HUDEP-2 (cell line): Measurements from ENCODE around the gene HOXB8.
A peak's percentile ranks its signal among the peaks of the same experiment; 100 is the strongest.

Experiments used
- DNase-seq, 76 experiments: peaks; one replicate each; lab custom pipeline; 2025; ENCODE audit not compliant: unreplicated experiment in 76 of 76; lab: John Stamatoyannopoulos, UW

The HOXB8 gene

DNA sequence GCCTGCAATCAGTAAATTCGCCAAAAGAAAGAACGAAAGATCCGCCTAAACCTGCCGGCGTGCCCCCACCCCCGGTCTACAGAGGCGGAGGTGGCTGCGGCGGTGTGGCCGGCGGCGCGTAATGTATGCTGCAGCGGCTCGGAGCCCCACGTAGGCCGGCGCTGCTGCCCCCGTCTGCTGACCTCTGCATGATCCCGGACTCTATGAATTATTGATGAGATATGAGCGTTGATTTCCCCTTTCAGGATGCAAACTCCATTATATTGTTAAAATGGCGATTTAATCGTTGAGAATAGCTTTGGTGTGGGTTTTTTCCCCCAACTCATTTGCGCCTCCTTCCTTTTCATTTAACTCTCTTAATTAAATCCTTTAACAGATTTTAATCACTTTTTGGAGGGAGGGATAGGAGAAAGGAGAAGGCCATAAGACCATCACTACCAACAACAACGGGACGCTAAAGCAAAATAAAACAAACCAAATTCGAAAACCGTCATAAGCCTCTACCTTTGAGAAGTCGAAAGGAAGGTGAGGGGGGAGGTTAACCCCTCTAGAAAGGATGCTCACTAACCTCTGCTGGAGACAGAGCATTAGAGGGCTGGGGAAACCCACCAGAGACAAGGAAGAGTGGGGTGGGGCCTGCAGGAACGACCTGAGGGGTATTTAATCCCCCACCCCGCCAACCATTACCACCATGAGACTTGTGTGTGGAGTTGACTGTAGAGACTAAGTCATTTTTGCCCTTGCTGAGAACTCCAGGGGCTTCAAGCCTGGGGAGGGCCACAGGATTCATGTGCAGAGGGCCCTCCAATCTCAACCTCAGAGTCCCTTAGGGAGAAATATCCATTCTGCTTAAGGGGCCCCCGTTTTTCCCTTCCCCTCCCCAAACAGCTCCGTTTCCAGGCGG lies 28.5 kb downstream of the HOXB8 start:
- DNase-seq = no peak

DNA sequence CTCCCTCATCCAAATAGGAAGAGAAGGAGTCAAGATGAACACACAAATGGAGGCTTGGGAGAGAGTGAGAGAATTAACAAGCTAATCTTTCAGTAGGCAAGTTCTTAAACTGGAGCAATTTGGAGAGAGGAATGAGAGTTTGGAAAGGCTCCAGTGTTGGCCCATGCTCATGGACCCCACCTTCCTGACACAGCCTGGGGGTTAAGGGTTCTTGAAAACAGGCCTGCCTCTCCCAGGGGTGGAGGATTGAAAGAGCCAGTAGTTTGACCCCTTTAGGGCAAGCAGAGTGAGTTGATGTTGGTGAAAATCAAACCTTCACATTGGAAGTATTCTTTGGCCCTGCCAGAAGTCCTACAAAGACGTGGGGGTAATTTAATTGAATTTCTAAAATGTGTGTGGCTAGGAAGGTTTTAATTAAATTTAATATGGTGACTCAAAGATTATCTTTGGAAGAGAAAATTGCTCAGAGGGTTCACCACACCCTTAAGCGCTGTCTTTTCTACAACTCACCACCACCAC lies 30.8 kb downstream of the HOXB8 start:
- no peak for DNase-seq

DNA sequence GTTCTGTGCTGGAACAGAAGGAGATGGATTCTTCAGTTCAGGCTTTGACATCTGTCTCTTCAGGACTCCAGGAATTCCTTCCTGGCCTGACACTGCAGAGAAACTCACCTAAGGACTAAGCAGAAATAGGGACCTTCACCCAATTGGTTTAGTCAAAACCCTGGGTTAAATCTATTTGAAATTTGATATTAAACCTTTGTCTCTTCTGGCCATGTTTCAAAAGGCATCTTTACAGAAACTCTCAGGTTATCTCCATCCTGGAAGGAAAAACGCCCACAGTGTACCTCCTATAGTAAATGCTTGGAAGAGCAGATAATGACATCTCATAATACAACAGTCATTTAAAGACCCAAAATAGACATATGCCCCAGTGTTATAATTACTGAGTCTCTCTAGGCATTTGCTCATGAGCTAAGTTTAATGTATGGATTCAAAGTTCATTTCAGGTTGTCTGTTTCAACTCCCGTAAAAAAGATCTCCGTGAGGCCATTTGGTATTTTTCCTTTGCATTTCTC lies 31.3 kb downstream of the HOXB8 start:
- no peak for DNase-seq

DNA sequence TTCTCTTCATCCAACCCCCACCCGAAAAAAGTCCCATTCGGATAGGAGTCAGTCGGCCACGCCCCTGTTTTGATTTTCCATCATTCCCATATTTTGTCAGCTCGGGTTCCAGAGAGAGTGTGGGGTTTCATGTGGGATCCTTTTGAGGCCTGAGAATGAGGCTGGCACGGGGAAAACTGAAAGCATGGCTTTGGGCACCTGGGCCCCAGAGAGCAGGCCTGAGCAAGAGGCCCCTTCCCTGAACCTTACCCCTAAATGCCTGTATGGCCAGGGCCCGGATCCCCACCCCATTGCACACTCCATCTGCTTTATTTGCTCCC lies 32.4 kb downstream of the HOXB8 start:
- DNase-seq = no peak

DNA sequence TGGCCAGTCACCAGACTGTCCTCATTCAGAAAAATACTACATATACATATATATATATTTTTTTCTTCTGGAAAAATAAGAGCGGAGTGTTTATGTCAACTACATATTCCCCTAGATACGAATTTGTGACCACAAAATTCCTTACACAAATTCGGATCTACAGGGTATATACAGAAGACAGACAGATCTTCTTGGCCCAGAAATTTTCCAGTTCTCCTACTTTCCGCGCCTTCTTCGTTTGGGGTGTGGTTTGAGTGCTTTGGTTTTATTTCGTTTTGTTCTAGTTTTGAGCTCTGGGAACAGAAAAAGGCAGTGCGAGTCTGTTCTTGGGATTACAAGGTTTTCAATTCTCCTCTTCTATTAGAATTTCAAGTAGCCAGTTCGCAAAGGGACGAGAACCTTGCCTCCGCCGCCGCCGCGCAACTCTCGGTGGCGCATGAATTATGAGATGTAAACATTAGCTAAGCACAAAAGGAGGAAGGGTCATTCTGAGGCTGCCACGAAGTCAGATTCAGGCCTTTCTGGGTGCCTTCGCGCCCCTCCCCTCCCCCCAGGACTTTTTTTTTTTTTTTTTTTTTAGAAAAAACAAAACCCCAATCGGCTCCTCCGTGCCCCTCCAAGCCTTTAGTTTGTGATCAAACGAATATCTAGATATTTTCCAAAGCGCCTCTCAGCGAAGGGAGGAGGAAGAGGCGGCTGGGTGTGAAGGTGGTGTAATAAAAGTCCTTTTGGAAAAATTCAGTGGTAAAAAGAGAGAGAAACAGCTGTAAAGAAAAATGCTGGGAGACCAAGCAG lies 35.1 kb downstream of the HOXB8 start:
- DNase-seq = no peak

DNA sequence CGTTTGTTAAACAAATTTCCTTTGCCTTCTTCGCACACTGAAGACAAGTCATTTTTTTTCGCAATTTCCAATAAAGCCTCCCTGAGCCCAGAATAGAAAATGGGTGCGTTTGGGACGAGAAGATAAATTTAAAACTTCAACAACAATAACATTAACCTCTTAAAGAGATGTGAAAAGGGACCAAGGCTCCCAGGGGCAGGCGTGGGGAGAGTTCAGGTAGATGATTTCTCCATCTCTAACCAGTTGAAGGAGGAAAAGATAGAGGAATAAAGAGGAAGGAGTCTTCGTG lies 35.7 kb downstream of the HOXB8 start:
- no peak for DNase-seq

DNA sequence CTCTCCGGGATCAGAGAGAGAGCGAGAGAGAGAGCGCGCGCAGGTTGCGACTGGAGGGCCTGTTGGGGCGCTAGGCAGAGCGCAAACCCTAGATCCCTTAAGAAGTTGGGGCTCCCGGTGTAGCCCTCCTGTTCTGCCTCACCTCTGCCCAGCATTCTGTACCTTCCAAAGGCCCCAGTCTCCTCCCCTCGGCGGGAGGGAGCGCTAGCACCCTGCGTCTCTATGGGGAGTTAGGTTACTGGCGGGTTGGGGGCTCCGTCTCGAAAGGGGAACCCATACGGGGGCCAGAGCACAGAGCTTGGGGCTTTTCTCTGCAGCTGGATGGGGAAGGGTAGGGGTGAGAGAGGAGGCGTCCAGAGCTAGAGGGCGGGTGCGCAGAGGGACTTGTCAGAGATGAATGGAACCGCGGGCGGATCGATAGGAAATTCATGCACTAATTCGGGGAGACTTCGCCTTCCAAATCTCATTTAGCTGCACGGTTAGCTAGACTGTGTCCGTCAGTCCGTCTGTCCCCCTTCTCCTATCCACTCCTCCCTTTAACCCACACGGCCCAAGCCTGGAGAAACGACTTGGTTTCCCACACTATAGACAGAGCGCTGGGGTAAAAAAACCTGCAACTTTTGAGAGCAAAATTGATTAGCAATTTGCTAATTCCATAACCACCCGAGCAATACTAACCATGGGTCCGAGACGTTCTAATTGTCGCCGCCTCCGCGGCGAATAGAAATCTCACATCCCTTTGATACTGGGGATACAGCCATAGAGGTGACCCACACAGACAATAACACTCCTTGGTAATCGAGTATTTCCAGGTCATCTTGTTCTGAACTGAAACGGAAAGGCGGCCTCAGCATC lies 36.2 kb downstream of the HOXB8 start:
- DNase-seq = peak in 4 of 76 experiments; percentile 11 to 60 (median 27)

DNA sequence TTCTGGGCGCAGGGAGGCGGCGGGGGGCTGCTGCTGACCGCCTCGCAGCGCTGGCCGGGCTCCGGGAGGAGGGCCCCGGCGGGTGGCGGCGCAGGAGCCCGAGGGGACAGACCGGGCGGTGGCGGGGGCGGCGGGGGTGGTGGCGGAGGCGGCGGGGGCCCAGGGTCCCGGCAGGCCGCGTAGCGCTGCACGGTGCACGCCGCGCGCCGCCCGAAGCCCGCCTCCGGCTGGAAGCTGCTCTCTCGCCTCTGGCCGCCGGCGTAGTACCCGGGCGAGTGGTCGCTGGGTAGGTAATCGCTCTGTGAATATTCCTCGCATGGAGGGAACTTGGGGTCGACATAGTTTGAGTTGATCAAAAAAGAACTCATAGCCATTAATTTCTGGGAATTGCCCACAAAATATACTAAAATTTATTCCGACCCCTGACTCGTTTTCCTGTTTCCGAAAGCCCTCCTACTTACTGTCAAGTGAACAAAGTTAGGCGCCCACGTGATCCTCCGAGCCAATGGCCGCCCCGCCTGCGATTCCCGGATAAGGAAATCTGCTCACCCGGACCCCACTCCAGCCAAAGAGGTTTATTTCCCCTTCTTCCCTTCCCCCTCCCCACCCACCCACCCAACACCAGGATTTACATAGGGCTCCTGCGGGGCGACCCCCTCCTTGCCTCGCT lies 37.0 kb downstream of the HOXB8 start, which contains the start of gene HOXB4:
Gene HOXB4 (minus strand): TSS at position 405 of the 670 bp plus-strand sequence. CDS start 31 bp downstream, at position 374.
- DNase-seq = peak in 72 of 76 experiments; percentile 14 to 86 (median 65)

DNA sequence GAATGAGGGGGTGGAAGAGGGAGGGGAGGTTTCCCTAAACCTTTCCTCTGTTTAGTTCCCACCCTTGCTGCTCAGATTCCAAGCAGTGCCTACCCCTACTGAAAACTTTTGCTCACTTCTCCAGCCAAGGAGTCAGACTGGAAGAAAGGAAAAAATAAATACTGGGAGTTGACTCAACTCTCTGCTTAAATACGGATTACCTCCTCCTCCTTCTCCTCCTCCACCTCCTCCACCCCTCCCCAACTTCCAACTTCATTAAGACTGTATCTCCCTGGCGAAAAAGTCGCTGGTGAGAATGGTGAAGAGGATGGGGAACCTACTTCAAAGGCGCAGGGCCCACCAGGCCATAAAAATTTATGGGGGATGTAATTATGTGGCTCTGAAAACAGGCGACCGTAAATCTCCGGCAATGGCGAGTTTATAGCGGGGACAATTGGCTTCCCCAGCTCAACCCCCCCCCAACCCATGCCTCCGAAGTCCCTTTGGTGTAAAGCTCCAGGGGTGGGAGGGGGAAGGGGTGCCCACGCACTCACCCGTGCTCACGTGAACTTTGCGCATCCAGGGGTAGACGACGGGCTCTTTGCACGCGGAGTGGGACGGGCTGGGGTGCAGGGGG lies 37.7 kb downstream of the HOXB8 start:
- DNase-seq = peak in 18 of 76 experiments; percentile 11 to 60 (median 26)

DNA sequence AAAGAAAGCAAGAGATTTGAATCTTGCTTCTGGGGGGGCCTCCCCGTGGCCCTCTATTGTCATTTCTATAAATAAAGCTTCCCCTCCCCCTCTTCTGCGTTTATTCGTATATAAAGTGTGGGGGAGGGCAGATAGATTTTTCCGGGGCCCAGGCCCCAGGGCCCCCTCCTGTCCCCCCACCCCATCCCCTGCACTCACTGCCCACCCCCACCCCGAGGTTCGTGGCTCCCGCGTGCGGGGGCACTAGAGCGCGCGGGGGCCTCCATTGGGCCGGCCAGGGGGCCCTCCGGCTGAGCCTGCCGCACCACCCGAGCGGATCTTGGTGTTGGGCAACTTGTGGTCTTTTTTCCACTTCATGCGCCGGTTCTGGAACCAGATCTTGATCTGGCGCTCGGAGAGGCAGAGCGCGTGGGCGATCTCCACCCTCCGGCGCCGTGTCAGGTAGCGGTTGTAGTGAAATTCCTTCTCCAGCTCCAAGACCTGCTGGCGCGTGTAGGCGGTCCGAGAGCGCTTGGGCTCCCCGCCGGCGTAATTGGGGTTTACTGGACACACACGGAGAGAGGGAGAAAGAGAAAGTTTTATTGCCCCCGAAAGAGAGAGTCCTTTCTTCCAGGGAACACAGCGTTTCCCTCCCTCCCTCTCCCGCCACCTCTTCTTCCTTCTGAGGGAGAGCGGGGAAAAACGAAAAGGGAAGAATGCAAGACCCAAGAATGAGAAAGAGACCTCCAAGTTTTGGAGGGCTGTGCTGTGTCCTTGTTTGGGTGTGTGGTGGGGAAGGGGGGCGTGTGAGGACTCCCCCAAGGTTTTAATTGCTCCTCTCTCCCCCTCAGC lies 38.4 kb downstream of the HOXB8 start:
- DNase-seq = peak in 63 of 76 experiments; percentile 9 to 73 (median 41)

DNA sequence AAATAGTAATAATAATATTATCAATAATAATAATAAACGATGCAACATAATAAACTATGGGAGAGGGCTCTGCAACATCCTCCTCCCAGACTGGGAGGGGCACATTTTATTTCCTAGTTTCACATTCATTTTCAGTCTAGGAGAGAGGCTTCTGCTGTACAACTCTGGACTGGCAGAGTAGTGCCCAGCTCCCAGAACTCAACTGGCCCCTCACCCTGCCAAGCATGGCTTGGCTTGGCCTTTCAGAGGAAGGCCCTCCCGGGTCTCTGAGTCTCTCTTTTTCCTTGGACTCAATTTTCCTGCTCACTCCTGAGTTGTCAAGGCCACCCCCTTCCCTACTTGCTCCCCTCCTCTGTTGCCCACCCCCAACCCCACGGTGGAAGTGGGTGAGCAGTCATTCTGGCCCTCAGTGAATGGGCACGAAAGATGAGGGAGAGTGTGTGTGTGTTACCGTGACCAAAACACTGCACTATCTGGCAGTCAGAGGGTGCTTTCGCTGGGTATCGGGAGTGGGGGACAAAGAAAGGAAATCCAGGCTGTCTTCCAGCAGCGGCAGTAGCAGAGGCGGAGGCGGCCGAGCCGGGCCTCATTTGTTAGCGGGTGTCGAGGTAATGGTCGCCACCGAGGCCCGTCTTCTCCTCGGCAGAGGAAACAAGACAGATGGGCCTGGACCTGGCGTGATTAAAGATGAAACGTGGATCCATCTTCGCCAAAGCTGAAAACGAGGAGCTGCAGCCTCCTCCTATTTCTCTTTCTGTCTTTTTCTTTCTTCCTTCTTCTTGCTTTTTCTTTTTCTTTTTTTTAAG lies 39.2 kb downstream of the HOXB8 start:
- DNase-seq = no peak

DNA sequence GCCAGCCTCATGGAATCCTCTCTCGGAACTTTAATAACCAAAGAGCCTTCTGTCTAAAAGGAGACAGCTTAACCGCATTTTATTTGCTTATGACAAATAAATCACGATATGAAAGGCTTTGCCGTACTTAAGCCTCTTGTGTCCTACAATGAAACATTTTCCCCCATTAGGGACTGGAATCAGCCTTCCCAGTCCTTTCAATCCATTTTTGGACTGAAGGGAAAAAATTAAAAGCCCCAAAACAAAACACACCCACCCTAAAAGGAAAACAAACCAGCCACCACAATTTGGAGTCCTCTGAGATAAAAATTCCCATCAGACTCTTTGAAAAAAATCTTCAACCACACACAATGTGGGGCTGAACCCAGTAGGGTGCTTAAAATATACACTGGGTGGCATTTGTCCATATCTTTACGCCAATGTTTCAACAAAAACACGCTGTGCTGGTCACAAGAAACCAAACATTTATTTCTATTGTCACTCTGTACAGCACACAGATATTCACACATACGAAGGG lies 40.0 kb downstream of the HOXB8 start:
- DNase-seq = no peak

DNA sequence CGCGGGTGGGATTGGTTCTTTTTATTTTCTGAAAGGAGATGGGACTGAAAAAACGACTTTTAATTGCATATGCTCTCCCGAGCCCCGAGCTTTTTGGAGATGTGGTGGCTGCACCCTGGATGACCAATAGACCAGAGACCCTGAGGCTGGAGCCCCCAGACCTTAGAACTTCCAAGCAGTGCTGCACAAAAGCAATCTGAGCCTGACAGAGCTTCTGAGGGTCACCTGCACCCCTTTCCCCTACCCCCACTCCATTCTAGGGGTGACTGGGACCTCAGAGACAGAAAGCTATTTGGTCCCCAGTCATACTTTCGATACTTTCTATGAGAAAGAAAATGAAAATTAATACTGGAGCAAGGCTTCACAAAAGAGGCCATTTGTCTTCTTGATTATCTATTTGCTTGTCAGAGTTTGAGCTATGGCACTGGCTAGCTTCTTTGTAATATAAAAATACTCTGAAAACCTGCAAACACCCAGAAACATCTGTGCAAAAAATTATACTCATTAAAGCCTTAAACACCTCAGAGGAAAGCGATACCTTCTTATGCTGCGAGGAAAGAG lies 40.5 kb downstream of the HOXB8 start:
- no peak for DNase-seq

DNA sequence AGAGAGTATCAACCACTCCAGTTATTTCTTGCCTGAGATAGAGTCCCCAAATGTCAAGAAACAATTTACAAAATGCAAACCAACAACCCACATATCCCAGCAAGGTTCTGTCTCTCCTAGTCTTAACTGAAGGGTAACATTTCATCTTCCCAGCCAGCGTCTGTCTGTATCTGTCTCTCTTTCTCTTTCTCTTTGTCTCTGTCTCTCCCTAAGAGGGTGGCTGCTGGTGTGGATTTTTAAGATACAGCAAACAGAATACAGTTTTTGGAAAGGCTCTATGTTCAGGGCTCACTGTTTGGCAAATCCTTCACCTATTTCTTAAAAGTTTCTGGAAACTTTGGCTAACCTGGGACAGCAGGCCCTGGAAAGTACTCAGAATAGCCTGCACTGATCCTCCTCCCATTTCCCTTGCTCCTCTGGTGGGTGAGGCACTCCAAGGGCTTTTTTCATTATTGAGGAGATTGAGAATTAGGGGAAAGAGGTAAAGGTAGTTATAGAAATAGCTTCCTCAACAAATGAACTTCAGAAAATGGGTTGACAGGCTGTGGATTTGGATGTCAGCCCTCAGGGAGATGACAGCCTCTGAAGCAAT lies 43.2 kb downstream of the HOXB8 start:
- DNase-seq = no peak

DNA sequence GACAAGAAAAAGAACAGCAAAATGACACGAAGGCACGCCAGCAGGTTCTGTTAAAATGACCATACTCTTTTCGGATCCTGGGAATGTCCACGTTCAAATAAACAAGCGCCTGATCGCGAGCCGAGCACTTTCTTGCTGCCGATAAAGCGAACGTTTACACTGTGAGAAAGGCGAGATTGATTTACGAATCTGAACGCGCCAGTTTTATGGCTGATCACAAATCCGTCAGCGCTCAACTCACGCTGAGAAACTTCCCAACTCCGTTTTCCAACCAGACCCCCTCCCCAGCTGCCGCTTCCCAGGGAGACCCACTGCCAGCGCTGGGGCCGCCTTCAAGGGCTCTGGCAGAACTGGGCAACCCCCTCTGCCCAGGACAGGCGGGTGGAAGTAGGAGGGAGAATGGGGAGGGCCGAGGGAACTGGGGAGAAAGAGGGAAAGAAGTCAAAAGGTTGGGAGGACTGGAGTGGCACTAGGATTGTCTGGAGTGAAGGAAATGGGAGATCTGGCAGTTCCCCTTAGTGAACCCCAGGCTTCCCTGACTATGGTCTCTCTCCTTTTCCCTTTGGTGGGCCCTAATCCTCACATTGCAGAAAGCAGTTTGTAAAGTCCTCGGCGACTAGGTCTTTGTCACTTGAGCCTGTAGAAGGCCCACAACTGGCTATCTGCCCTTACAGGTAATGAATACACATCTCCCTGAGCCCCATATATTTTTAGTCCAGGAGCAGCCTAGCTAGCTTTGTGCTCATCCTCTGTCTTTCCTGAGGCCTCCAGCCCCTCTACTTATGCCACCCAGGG lies 43.9 kb downstream of the HOXB8 start:
- DNase-seq = no peak

DNA sequence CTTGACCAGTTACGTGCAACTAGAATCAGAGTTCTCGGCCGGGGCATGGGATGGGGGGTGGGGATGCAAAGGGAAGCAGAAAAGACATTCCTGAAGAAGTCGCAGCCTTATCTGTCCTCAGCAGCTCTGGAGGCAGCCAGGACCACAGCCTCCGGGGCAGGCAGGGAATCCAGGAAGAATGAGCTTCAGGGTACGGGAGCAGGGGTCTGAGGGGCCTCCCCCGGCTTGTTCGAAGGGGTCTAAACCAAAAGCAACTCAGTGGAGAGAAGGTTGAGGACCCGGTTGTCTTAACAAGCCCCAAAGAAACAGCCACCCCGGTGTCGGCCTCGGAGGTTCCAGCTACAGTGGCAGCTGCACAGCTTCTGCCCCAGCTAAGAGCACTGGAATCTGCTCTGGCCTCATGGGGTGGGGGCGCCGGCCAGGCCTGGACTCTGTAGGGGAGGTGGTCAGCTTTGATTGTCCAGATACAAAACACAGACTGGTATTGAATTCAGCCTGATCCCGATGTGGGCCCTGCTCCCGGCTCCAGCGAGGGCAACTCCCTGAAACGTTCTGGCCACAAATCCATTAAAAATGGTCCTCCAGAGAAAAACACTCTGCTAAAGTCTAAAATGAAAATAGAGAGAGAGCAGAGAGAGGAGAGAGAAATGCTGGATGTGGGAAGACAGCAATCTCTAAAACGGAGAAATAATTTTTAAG lies 44.6 kb downstream of the HOXB8 start:
- no peak for DNase-seq
